ENCODE measurements around the gene NPM3.

DNA sequence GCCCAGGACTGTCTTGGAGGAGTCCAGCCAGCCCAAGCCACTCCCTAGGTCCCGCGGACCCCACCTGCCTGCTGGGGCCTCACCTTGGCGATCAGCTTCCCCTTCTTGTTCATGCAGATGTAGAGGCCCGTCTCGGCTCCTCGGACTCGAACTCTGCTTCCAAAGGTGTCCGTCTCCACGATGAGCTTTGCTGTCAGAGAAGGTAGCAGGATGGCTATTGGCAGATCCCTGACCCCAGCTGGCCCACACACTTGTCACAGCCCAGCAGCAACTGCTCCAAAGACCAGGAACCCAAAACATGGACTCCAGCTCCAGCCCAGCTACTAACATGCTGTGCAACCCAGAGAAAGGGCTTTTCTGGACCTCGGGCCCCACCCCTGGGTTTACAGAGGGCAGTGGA lies 11.9 kb downstream of the NPM3 start:
- TF ChIP-seq EZH2 (IDR thresholded peaks at IDR 0.05) = no peak
- TF ChIP-seq EZH2phosphoT487 (IDR thresholded peaks at IDR 0.05) = no peak
- TF ChIP-seq, protein P1, sequence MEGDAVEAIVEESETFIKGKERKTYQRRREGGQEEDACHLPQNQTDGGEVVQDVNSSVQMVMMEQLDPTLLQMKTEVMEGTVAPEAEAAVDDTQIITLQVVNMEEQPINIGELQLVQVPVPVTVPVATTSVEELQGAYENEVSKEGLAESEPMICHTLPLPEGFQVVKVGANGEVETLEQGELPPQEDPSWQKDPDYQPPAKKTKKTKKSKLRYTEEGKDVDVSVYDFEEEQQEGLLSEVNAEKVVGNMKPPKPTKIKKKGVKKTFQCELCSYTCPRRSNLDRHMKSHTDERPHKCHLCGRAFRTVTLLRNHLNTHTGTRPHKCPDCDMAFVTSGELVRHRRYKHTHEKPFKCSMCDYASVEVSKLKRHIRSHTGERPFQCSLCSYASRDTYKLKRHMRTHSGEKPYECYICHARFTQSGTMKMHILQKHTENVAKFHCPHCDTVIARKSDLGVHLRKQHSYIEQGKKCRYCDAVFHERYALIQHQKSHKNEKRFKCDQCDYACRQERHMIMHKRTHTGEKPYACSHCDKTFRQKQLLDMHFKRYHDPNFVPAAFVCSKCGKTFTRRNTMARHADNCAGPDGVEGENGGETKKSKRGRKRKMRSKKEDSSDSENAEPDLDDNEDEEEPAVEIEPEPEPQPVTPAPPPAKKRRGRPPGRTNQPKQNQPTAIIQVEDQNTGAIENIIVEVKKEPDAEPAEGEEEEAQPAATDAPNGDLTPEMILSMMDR (IDR thresholded peaks at IDR 0.05) = no peak
